Esophagus squamous epithelium (tissue), 4 donors: ENCODE results near the gene ACAA2.

Experiments used
- POLR2A ChIP-seq, 4 donors: fragments of 450-650 bp; IDR thresholded peaks; one replicate each; pipeline ENCODE4 v1.6.1; 2017; ENCODE audit warnings: antibody characterized with exemption in 4 of 4, mild to moderate bottlenecking in 4 of 4, moderate library complexity in 3 of 4
- TF ChIP-seq, protein P1 (sequence below), 6 experiments: fragments of 450-650 bp in 4 of 6; fragments of 200-600 bp in 2 of 6; sonication (generic) in 2 of 6; IDR thresholded peaks; one replicate each; pipeline ENCODE4 v1.5.1; 2016 to 2019; ENCODE audit warnings: antibody characterized with exemption in 6 of 6, mild to moderate bottlenecking in 4 of 6, moderate library complexity in 4 of 6

DNA sequence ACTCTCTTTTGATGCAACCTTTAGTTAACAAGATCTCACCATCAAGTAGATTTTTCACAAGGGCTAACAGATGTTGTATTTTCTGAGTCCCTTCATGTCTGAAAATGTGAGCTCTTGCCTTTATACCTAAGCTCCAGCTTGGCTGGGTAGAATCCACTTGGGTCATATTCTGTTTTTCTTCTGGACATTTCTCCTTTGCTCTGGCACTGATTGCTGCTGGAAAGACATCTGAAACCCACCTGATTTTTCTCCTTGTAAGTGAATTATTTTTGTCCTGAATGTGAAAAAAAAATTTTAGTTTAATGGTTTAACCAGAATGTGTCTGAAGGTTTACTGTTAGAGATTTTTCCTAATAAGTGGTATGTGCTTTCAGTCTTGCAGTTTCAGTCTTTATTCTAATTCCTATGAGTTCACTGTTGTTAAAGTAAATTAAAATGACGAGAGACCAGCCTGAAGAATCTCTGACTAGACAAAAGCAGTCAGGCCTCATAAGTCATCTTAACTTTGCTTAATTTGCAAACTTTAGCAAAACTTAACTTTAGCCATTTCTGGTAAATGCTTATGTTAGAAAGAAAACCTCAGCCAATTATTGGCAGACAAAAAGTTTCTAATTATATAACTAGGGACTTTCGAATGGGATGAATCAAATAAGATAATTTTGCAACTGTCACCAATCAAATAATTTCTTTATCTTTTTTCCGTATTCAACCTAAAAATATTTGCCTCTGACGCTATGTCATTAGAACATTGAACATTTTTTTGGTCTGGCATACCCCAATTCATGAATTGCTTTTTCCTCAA, 70.8 kb downstream of the ACAA2 start:
- TF ChIP-seq, protein P1, sequence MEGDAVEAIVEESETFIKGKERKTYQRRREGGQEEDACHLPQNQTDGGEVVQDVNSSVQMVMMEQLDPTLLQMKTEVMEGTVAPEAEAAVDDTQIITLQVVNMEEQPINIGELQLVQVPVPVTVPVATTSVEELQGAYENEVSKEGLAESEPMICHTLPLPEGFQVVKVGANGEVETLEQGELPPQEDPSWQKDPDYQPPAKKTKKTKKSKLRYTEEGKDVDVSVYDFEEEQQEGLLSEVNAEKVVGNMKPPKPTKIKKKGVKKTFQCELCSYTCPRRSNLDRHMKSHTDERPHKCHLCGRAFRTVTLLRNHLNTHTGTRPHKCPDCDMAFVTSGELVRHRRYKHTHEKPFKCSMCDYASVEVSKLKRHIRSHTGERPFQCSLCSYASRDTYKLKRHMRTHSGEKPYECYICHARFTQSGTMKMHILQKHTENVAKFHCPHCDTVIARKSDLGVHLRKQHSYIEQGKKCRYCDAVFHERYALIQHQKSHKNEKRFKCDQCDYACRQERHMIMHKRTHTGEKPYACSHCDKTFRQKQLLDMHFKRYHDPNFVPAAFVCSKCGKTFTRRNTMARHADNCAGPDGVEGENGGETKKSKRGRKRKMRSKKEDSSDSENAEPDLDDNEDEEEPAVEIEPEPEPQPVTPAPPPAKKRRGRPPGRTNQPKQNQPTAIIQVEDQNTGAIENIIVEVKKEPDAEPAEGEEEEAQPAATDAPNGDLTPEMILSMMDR (IDR thresholded peaks at IDR 0.05), result no peak
- TF ChIP-seq POLR2A (IDR thresholded peaks at IDR 0.05), result no peak
